SIG-M5 (cell line): ENCODE data around the gene PLGRKT.

Experiments used
- DNase-seq: peaks from one replicate; lab custom pipeline; 2025; lab: John Stamatoyannopoulos, UW

Gene PLGRKT

DNA sequence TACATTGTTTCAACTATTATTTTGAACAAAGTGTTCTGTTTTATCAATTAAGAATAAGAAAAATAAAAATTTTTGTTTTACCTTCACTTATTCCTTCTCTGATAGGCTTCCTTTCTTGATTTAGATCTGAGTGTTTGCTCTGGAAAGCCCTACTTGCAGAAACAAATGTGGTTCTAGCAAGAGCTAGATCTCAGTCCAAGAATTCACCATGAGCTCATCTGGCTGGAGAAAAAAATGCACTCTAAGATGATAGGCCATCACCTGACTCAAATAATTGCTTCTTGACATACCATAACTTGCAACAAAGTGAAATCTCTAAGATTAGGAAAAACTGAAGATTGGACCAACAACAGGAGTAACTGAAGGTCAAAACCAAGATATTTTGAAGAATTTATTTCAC, 126.9 kb downstream of the PLGRKT start:
- no peak for DNase-seq
